Peyer's patch (tissue), 4 donors: ENCODE results near the gene ZNF638.

Source experiments
- CTCF ChIP-seq, 6 experiments: fragments of 450-650 bp in 4 of 6; fragments of 200-600 bp in 2 of 6; sonication (generic) in 1 of 6; IDR thresholded peaks; one replicate each; pipeline ENCODE4 v1.5.1; 2017 to 2019; ENCODE audit warnings: antibody characterized with exemption in 6 of 6, mild to moderate bottlenecking in 3 of 6, moderate library complexity in 1 of 6
- POLR2A ChIP-seq, 2 donors: fragments of 450-650 bp; IDR thresholded peaks; one replicate each; pipeline ENCODE4 v1.5.1; 2017; ENCODE audit warnings: antibody characterized with exemption in 2 of 2, mild to moderate bottlenecking in 2 of 2, moderate library complexity in 2 of 2

DNA sequence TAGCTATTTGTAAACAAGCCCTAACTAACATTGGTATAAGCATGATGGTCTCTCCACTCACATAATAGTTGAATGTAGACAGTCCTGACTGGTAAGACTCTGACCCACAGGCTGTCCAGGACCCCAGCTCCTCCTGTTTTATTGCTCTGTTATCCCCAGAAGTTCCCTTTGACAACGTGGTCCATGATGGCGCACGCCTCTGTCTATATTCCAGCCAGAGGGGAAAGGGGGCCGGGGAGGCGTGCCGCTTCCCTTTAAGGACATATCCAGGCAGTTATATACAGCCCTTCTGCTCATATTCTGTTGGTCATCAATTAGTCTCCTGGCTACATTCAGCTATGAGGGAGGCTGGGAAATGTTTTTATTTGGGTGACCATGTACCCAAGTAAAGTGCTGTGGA is 128.5 kb downstream of the ZNF638 start:
- no peak for TF ChIP-seq CTCF (IDR thresholded peaks at IDR 0.05)
- TF ChIP-seq POLR2A (IDR thresholded peaks at IDR 0.05) = no peak
